Esophagus muscularis mucosa (tissue), 3 donors: Measurements from ENCODE around the gene CSNK2A3.

Source experiments
- CTCF ChIP-seq, 3 experiments: fragments of 200-600 bp in 2 of 3; fragments of 450-650 bp in 1 of 3; sonication (generic) in 2 of 3; IDR thresholded peaks; one replicate each; pipeline ENCODE4 v1.5.1; 2017 to 2019; ENCODE audit warnings: antibody characterized with exemption in 3 of 3, mild to moderate bottlenecking in 2 of 3, moderate library complexity in 1 of 3
- POLR2A ChIP-seq: fragments of 450-650 bp; IDR thresholded peaks from one replicate; pipeline ENCODE4 v1.6.1; 2017; ENCODE audit warnings: antibody characterized with exemption, moderate library complexity, mild to moderate bottlenecking, low read depth

- TF ChIP-seq CTCF (IDR thresholded peaks at IDR 0.05) (no peak), POLR2A (no peak)
These were observed 34.1 kb downstream of the CSNK2A3 start for GRCh38 chr11:11318961-11319360.
